Activated T-helper 9 cell treated with anti-CD3 and anti-CD28 coated beads, Interleukin-2, amount 50 U/mL, for 16 hours (primary cell): ENCODE results near the gene HMGCS2.
"Not testable (repeated sequence)": the region's sequence is repeated elsewhere in the genome, so short reads cannot be mapped to it uniquely, and the experiment has no call there.

Experiments used
- DNase-seq: peaks from one replicate; pipeline ENCODE4 v3.0.0-alpha.2; 2020; ENCODE audit warnings: low read depth

HMGCS2 gene

GRCh38 chr1:119790451-119791198 is 21.9 kb upstream of the HMGCS2 start:
- no peak for DNase-seq

GRCh38 chr1:119787776-119788175 is 19.1 kb upstream of the HMGCS2 start:
- DNase-seq: no peak

GRCh38 chr1:119786473-119787050 is 17.9 kb upstream of the HMGCS2 start:
- DNase-seq: not testable (repeated sequence)

- not testable (repeated sequence) for DNase-seq
Measured at GRCh38 chr1:119786046-119786445, 17.3 kb upstream of the HMGCS2 start.

- no peak for DNase-seq
Measured at GRCh38 chr1:119784191-119784781, 15.6 kb upstream of the HMGCS2 start.

GRCh38 chr1:119783354-119784185 is 14.9 kb upstream of the HMGCS2 start:
- no peak for DNase-seq

GRCh38 chr1:119782631-119783325 is 14.1 kb upstream of the HMGCS2 start:
- no peak for DNase-seq

GRCh38 chr1:119781434-119782210 is 12.9 kb upstream of the HMGCS2 start:
- DNase-seq: no peak

GRCh38 chr1:119779869-119780356 is 11.2 kb upstream of the HMGCS2 start:
- no peak for DNase-seq

GRCh38 chr1:119778886-119779560 is 10.3 kb upstream of the HMGCS2 start:
- no peak for DNase-seq

- DNase-seq: no peak
Measured at GRCh38 chr1:119778359-119778758, 9.7 kb upstream of the HMGCS2 start.

GRCh38 chr1:119774746-119775490 is 6.2 kb upstream of the HMGCS2 start:
- DNase-seq: no peak

- DNase-seq: no peak
Measured at GRCh38 chr1:119773711-119774241, 5.1 kb upstream of the HMGCS2 start.

GRCh38 chr1:119772298-119772697 is 3.6 kb upstream of the HMGCS2 start:
- no peak for DNase-seq

- DNase-seq: no peak
Measured at GRCh38 chr1:119771770-119772169, 3.1 kb upstream of the HMGCS2 start.

GRCh38 chr1:119771016-119771415 is 2.3 kb upstream of the HMGCS2 start:
- DNase-seq: no peak

GRCh38 chr1:119767486-119767885 is 1.2 kb downstream of the HMGCS2 start:
- DNase-seq: no peak

GRCh38 chr1:119766374-119766794 is 2.3 kb downstream of the HMGCS2 start:
- DNase-seq: no peak

GRCh38 chr1:119764220-119764619 is 4.5 kb downstream of the HMGCS2 start:
- no peak for DNase-seq
